Peyer's patch (tissue), 4 donors: Measurements from ENCODE around the gene SOCS7.

ENCODE experiments used
- POLR2A ChIP-seq, 2 donors: fragments of 450-650 bp; IDR thresholded peaks; one replicate each; pipeline ENCODE4 v1.5.1; 2017; ENCODE audit warnings: antibody characterized with exemption in 2 of 2, mild to moderate bottlenecking in 2 of 2, moderate library complexity in 2 of 2
- TF ChIP-seq, protein P1 (sequence below), 6 experiments: fragments of 450-650 bp in 4 of 6; fragments of 200-600 bp in 2 of 6; sonication (generic) in 1 of 6; IDR thresholded peaks; one replicate each; pipeline ENCODE4 v1.5.1; 2017 to 2019; ENCODE audit warnings: antibody characterized with exemption in 6 of 6, mild to moderate bottlenecking in 3 of 6, moderate library complexity in 1 of 6

DNA sequence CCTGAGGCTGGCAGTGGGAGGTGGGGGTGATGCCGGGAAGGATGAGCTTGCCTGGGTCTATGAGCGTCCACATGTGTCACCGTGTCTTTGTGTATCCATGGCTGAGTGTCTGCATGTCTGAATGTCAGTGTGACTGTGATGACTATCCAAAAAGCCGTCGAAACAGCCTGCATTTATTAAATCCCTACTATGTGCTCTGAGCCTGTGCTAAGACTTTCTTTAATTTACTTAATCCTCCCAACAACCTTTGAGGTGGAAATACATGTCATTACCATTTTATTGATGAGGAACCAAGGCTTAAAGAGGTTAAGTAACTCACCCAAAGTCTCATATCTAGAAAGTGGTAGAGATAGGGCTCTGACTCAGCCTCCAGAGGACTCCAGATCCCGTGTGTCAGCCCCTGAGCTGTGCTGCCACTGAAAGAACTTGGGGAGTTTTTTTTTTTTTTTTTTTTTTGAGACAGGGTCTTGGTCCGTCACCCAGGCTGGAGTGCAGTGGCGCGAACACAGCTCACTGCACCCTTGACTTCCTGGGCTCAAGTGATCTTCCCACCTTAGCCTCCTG is 96.6 kb downstream of the SOCS7 start:
- TF ChIP-seq, protein P1, sequence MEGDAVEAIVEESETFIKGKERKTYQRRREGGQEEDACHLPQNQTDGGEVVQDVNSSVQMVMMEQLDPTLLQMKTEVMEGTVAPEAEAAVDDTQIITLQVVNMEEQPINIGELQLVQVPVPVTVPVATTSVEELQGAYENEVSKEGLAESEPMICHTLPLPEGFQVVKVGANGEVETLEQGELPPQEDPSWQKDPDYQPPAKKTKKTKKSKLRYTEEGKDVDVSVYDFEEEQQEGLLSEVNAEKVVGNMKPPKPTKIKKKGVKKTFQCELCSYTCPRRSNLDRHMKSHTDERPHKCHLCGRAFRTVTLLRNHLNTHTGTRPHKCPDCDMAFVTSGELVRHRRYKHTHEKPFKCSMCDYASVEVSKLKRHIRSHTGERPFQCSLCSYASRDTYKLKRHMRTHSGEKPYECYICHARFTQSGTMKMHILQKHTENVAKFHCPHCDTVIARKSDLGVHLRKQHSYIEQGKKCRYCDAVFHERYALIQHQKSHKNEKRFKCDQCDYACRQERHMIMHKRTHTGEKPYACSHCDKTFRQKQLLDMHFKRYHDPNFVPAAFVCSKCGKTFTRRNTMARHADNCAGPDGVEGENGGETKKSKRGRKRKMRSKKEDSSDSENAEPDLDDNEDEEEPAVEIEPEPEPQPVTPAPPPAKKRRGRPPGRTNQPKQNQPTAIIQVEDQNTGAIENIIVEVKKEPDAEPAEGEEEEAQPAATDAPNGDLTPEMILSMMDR (IDR thresholded peaks at IDR 0.05): no peak
- no peak for TF ChIP-seq POLR2A (IDR thresholded peaks at IDR 0.05)
